RWPE2 (cell line): ENCODE data around the gene ZNF425.
A peak's percentile ranks its signal among the peaks of the same experiment; 100 is the strongest.

ENCODE experiments used
- ATAC-seq: fragments of 200-7000 bp; cut with Tn5 transposase; 3 replicates; pipeline ENCODE4 v1.9.1; 2021; ENCODE audit warnings: low read depth
- DNase-seq: peaks from one replicate; pipeline ENCODE4 v3.0.0-alpha.2; 2020; ENCODE audit warnings: low spot score
- H3K27ac ChIP-seq: fragments of 450-650 bp; 2 replicates; pipeline ENCODE4 v1.5.1; 2017; ENCODE audit warnings: mild to moderate bottlenecking; ENCODE audit not compliant: poor library complexity, severe bottlenecking
- H3K27me3 ChIP-seq: fragments of 250-450 bp; sonication (Bioruptor Pico); 2 replicates; pipeline ENCODE4 v1.5.1; 2021; ENCODE audit warnings: mild to moderate bottlenecking, moderate library complexity; ENCODE audit not compliant: insufficient read depth, poor library complexity, severe bottlenecking
- H3K36me3 ChIP-seq: fragments of 250-450 bp; sonication (Bioruptor Pico); 2 replicates; pipeline ENCODE4 v1.5.1; 2020; ENCODE audit warnings: low read depth, mild to moderate bottlenecking, moderate library complexity
- H3K4me1 ChIP-seq: fragments of 250-450 bp; sonication (Bioruptor Pico); 2 replicates; pipeline ENCODE4 v1.5.1; 2021; ENCODE audit warnings: mild to moderate bottlenecking, moderate library complexity; ENCODE audit not compliant: insufficient read depth, poor library complexity, severe bottlenecking
- H3K4me3 ChIP-seq: fragments of 250-450 bp; sonication (Bioruptor Pico); 2 replicates; pipeline ENCODE4 v1.5.1; 2021; ENCODE audit warnings: mild to moderate bottlenecking, moderate library complexity; ENCODE audit not compliant: severe bottlenecking
- H3K9me3 ChIP-seq: fragments of 250-450 bp; sonication (Bioruptor Pico); 2 replicates; pipeline ENCODE4 v1.5.1; 2021; ENCODE audit warnings: mild to moderate bottlenecking, moderate library complexity; ENCODE audit not compliant: severe bottlenecking
- CTCF ChIP-seq: fragments of 450-650 bp; IDR thresholded peaks from one replicate; pipeline ENCODE4 v1.5.1; 2017; ENCODE audit warnings: mild to moderate bottlenecking, moderate library complexity; ENCODE audit not compliant: poor library complexity, severe bottlenecking

The ZNF425 gene

GRCh38 chr7:149090397-149091195 lies 35.5 kb downstream of the ZNF425 start, which contains the start of gene ZNF786:
Gene ZNF786 (minus strand): TSS chr7:149090718. CDS start chr7:149090640, 78 bp downstream.
- DNase-seq = peak; percentile 85
- Histone ChIP-seq H3K4me3 (peak within 1 kb of the TSS; percentile 61), H3K4me1 (peaks cover 3% of the 10 kb centered on the region), H3K36me3 (no peaks in the 10 kb centered on the region), H3K27me3 (no peaks in the 10 kb centered on the region), H3K27ac (peak within 1 kb of the TSS; percentile 75), H3K9me3 (no peaks in the 10 kb centered on the region)
- TF ChIP-seq CTCF = peak; percentile 97
- peak; percentile 88 for ATAC-seq

GRCh38 chr7:149087376-149087775 lies 38.7 kb downstream of the ZNF425 start:
- no peak for DNase-seq
- no peaks in the 10 kb centered on the region for H3K9me3 ChIP-seq
- no peak overlapping the region for H3K4me3 ChIP-seq
- H3K4me1 ChIP-seq = peaks cover 3% of the 10 kb centered on the region
- ATAC-seq = no peak
- no peaks in the 10 kb centered on the region for H3K27me3 ChIP-seq
- no peaks in the 10 kb centered on the region for H3K36me3 ChIP-seq
- no peak for TF ChIP-seq CTCF
- no peak overlapping the region for H3K27ac ChIP-seq

GRCh38 chr7:149085866-149086265 lies 40.3 kb downstream of the ZNF425 start:
- Histone ChIP-seq H3K4me1 (peaks cover 3% of the 10 kb centered on the region), H3K36me3 (no peaks in the 10 kb centered on the region), H3K9me3 (no peaks in the 10 kb centered on the region), H3K4me3 (no peak overlapping the region), H3K27me3 (no peaks in the 10 kb centered on the region), H3K27ac (no peak overlapping the region)
- DNase-seq = no peak
- TF ChIP-seq CTCF = no peak
- ATAC-seq = no peak

- Histone ChIP-seq H3K4me1 (peaks cover under 1% of the 10 kb centered on the region), H3K9me3 (no peaks in the 10 kb centered on the region), H3K27me3 (no peaks in the 10 kb centered on the region), H3K36me3 (no peaks in the 10 kb centered on the region), H3K4me3 (no peak overlapping the region), H3K27ac (no peak overlapping the region)
- DNase-seq (no peak), ATAC-seq (no peak)
- TF ChIP-seq CTCF = no peak
These were observed 41.7 kb downstream of the ZNF425 start for GRCh38 chr7:149084407-149084806.

GRCh38 chr7:149081914-149082313 lies 44.2 kb downstream of the ZNF425 start:
- H3K27ac ChIP-seq = no peak overlapping the region
- no peak overlapping the region for H3K4me3 ChIP-seq
- no peaks in the 10 kb centered on the region for H3K9me3 ChIP-seq
- ATAC-seq (no peak), DNase-seq (no peak)
- no peak for TF ChIP-seq CTCF
- H3K27me3 ChIP-seq = no peaks in the 10 kb centered on the region
- H3K36me3 ChIP-seq = peaks cover 3% of the 10 kb centered on the region; the same call in 1 of the 2 replicates
- no peaks in the 10 kb centered on the region for H3K4me1 ChIP-seq
